Smooth muscle cell (in vitro differentiated cells): Measurements from ENCODE around the gene NADK2. TPM values are rescaled to one million over a fixed set of nuclear protein-coding genes. Genes with fewer than 3 reads are reported as not detected.

Experiments
- DNase-seq: peaks from one replicate; lab custom pipeline; 2025; ENCODE audit not compliant: unreplicated experiment; lab: John Stamatoyannopoulos, UW
- H2AFZ ChIP-seq: fragments of 200-600 bp; sonication (generic); 2 replicates; pipeline ENCODE4 v1.6.0; 2016; ENCODE audit warnings: antibody characterized with exemption, low read depth, mild to moderate bottlenecking
- H3F3A ChIP-seq: fragments of 200-600 bp; sonication (generic); 2 replicates; pipeline ENCODE4 v1.6.0; 2017; ENCODE audit warnings: antibody characterized with exemption, low read depth
- H3K27ac ChIP-seq: fragments of 200-600 bp; sonication (generic); 2 replicates; pipeline ENCODE4 v1.5.1; 2016; ENCODE audit warnings: low read depth, mild to moderate bottlenecking
- H3K27me3 ChIP-seq: fragments of 200-600 bp; sonication (generic); 2 replicates; pipeline ENCODE4 v1.6.1; 2016; ENCODE audit warnings: low read depth, mild to moderate bottlenecking
- H3K36me3 ChIP-seq: fragments of 200-600 bp; sonication (generic); 2 replicates; pipeline ENCODE4 v1.5.1; 2016; ENCODE audit warnings: low read depth
- H3K4me1 ChIP-seq: fragments of 200-600 bp; sonication (generic); 2 replicates; pipeline ENCODE4 v1.5.1; 2016; ENCODE audit warnings: low read depth
- H3K4me2 ChIP-seq: fragments of 200-600 bp; sonication (generic); 2 replicates; pipeline ENCODE4 v1.6.0; 2016; ENCODE audit warnings: mild to moderate bottlenecking
- H3K4me3 ChIP-seq: fragments of 200-600 bp; sonication (generic); 2 replicates; pipeline ENCODE4 v1.5.1; 2016; ENCODE audit warnings: mild to moderate bottlenecking
- H3K79me2 ChIP-seq: fragments of 200-600 bp; sonication (generic); 2 replicates; pipeline ENCODE4 v1.6.0; 2016; ENCODE audit warnings: low read depth, mild to moderate bottlenecking
- H3K9ac ChIP-seq: fragments of 200-600 bp; sonication (generic); 2 replicates; pipeline ENCODE4 v1.6.0; 2016; ENCODE audit warnings: low read depth
- H3K9me3 ChIP-seq: fragments of 200-600 bp; sonication (generic); replicated peaks from 2 replicates; pipeline ENCODE4 v1.5.1; 2016; ENCODE audit warnings: low read depth
- H4K20me1 ChIP-seq: fragments of 200-600 bp; sonication (generic); 2 replicates; pipeline ENCODE4 v1.6.0; 2016; ENCODE audit warnings: low read depth
- WGBS: methylation state at CpG from one replicate; pipeline ENCODE4 v1.1.7; 2016; ENCODE audit warnings: low lambda C conversion rate; 5-methylcytosine and 5-hydroxymethylcytosine counted together
- polyA plus RNA-seq: library from polyadenylated mRNA; unstranded; fragments of >200 nt; fragmentation: Nextera tagmentation; extraction: Ambion mirVana; gene quantifications from 2 replicates; pipeline ENCODE4 v1.2.1, GENCODE V29; 2016
- total RNA-seq: library from RNA; depleted of rRNA; stranded (reverse); fragments of >200 nt; gene quantifications from 2 replicates; pipeline ENCODE4 v1.2.3, GENCODE V29; 2014
- TF ChIP-seq, protein P1 (sequence below): fragments of 200-600 bp; sonication (generic); IDR thresholded peaks from 2 replicates; pipeline ENCODE4 v1.5.1; 2017; ENCODE audit warnings: borderline replicate concordance, mild to moderate bottlenecking, antibody characterized with exemption; ENCODE audit not compliant: insufficient read depth, poor library complexity, severe bottlenecking

The NADK2 gene
- total and polyA plus RNA-seq, 2 experiments from 2014 or later: 26.7 to 27.2 TPM

DNA sequence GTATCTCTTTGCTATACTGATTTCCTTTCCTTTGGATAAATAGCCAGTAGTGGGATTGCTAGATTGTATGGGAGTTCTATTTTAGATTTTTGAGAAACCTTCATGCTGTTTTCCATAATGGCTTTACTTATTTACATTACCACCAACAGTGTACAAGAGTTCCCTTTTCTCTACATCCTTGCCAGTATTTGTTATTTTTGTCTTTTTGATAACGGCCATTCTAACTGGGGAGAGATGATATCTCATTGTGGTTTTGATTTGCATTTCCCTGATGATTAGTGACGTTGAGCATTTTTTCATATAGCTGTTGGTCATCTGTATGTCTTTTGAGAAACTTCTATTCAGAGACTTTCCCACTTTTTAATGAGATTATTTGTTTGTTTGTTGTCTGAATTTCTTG is 25.8 kb downstream of the NADK2 start:
- no peaks in the 10 kb centered on the region for H3K27me3 ChIP-seq
- H3K4me2 ChIP-seq: no peak overlapping the region
- H3K79me2 ChIP-seq: no peaks in the 10 kb centered on the region
- H3K4me3 ChIP-seq: no peak overlapping the region
- H3K9ac ChIP-seq: no peak overlapping the region
- H3K36me3 ChIP-seq: peaks cover 7% of the 10 kb centered on the region
- no peaks in the 10 kb centered on the region for H4K20me1 ChIP-seq
- no peak overlapping the region for H2AFZ ChIP-seq
- H3K9me3 ChIP-seq: no peaks in the 10 kb centered on the region
- no peaks in the 10 kb centered on the region for H3F3A ChIP-seq
- TF ChIP-seq, protein P1, sequence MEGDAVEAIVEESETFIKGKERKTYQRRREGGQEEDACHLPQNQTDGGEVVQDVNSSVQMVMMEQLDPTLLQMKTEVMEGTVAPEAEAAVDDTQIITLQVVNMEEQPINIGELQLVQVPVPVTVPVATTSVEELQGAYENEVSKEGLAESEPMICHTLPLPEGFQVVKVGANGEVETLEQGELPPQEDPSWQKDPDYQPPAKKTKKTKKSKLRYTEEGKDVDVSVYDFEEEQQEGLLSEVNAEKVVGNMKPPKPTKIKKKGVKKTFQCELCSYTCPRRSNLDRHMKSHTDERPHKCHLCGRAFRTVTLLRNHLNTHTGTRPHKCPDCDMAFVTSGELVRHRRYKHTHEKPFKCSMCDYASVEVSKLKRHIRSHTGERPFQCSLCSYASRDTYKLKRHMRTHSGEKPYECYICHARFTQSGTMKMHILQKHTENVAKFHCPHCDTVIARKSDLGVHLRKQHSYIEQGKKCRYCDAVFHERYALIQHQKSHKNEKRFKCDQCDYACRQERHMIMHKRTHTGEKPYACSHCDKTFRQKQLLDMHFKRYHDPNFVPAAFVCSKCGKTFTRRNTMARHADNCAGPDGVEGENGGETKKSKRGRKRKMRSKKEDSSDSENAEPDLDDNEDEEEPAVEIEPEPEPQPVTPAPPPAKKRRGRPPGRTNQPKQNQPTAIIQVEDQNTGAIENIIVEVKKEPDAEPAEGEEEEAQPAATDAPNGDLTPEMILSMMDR: no peak
- no peak overlapping the region for H3K27ac ChIP-seq
- H3K4me1 ChIP-seq: no peaks in the 10 kb centered on the region
- no peak for DNase-seq
- 92% methylated on average over 2 of the region's 2 CpGs for WGBS

GRCh38 chr5:36214436-36214835 is 27.3 kb downstream of the NADK2 start:
- no peaks in the 10 kb centered on the region for H3K27me3 ChIP-seq
- no peaks in the 10 kb centered on the region for H3K79me2 ChIP-seq
- WGBS: 100% methylated on average over 3 of the region's 3 CpGs
- H3K36me3 ChIP-seq: no peaks in the 10 kb centered on the region
- no peak overlapping the region for H3K4me2 ChIP-seq
- TF ChIP-seq, protein P1: no peak
- no peaks in the 10 kb centered on the region for H3F3A ChIP-seq
- H3K9me3 ChIP-seq: no peaks in the 10 kb centered on the region
- no peak overlapping the region for H3K4me3 ChIP-seq
- H4K20me1 ChIP-seq: no peaks in the 10 kb centered on the region
- no peak overlapping the region for H3K27ac ChIP-seq
- H3K4me1 ChIP-seq: no peaks in the 10 kb centered on the region
- DNase-seq: no peak
- H2AFZ ChIP-seq: no peak overlapping the region
- H3K9ac ChIP-seq: no peak overlapping the region

DNA sequence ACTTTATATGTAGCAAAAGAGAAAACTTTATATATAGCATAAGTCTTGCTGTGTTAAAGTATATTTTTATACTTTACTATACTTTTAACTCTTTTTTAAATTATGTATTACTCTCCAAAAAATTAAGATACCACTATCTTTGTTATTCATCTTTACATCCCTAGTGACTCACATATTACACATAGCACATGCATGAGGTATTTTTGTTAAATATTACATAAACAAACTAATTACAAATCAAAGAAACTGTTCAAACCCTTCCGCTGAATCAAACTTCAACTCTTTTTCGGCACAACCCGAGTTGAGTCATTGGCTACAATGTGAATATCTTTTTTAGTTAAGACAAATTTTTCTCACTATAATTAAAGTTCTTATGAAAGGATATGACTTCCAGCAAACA is 32.1 kb downstream of the NADK2 start:
- H3K4me2 ChIP-seq: no peak overlapping the region
- TF ChIP-seq, protein P1: no peak
- no peak overlapping the region for H3K27ac ChIP-seq
- 74% methylated on average over 3 of the region's 3 CpGs for WGBS
- no peak for DNase-seq
- no peaks in the 10 kb centered on the region for H3K79me2 ChIP-seq
- no peaks in the 10 kb centered on the region for H3K4me1 ChIP-seq
- H4K20me1 ChIP-seq: no peaks in the 10 kb centered on the region
- H3K9ac ChIP-seq: no peak overlapping the region
- H3K36me3 ChIP-seq: peaks cover 3% of the 10 kb centered on the region
- no peaks in the 10 kb centered on the region for H3F3A ChIP-seq
- no peak overlapping the region for H3K4me3 ChIP-seq
- H3K27me3 ChIP-seq: no peaks in the 10 kb centered on the region
- no peak overlapping the region for H2AFZ ChIP-seq
- H3K9me3 ChIP-seq: no peaks in the 10 kb centered on the region

DNA sequence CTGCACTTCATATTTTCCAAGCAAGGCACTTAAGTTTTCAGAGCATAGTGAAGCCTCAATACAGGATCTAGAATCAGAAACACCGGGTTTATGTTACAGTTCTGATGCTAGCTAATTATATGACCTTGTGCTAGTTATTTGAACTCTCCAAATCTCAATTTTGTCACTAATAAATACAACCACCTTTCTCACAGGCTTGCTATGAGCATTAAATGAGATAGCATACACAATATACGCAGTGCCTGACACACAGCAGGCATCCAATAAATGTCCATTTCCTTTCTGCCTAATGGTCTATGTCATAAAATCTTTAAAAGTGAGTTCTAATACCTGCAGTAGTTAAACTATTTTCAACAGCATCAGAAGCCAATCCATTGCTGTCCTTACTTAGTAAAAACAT is 32.9 kb downstream of the NADK2 start:
- DNase-seq: no peak
- no peak overlapping the region for H3K4me3 ChIP-seq
- H3K4me1 ChIP-seq: no peaks in the 10 kb centered on the region
- no peaks in the 10 kb centered on the region for H3K9me3 ChIP-seq
- H4K20me1 ChIP-seq: no peaks in the 10 kb centered on the region
- no peaks in the 10 kb centered on the region for H3K79me2 ChIP-seq
- TF ChIP-seq, protein P1: no peak
- no peaks in the 10 kb centered on the region for H3K27me3 ChIP-seq
- H2AFZ ChIP-seq: no peak overlapping the region
- WGBS: 91% methylated on average over 2 of the region's 2 CpGs
- no peak overlapping the region for H3K9ac ChIP-seq
- H3K4me2 ChIP-seq: no peak overlapping the region
- peaks cover 3% of the 10 kb centered on the region for H3K36me3 ChIP-seq
- H3K27ac ChIP-seq: no peak overlapping the region
- H3F3A ChIP-seq: no peaks in the 10 kb centered on the region
